GM12801 (cell line): ENCODE results near the gene PPP6R2.

Experiments
- TF ChIP-seq, protein P1 (sequence below): IDR thresholded peaks from one replicate; pipeline ENCODE4 v1.5.1; 2011; ENCODE audit warnings: control low read depth; ENCODE audit not compliant: insufficient read length; ENCODE audit errors: extremely low read depth

PPP6R2 gene

DNA sequence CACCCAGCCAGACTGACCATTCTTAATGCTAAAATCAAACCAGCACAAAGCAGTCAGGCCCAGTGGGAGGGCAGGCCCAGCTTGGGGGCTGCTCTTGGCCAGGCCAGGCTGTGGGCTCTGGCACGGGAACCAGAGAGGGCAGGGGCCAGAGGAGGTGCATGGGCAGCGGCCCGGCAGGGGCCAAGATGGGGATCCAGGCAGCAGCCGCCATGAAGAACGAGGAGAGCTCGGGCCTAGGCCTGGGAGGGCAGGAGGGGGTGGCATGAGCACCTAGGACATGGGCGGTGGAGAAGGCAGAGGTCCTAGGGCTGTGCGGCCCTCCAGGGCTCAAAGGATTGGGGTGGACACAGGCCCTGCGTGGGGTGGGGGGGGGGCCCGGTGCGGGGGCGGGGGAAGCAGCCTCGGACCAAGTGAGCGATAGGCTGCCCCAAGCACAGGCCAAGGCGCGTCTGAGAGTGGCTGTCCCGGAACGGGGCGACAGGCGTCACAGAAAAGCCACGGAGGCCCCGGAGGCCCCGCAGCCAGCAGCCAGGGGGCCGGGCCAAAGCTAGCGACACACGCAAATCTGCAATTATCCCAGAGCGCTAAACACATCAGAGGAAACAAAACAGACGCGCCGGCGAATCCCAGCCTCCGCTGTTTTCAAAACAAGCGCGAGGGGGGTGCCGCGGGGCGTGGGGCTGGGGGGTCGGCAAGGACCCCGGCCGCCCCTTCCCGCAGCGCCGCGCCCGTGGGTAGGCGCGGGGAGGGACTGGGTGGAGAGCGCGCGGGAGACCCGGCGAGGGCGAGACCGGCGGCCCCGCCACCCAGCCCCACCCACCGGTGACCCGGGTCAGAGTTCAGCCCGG, 44.0 kb upstream of the PPP6R2 start:
- TF ChIP-seq, protein P1, sequence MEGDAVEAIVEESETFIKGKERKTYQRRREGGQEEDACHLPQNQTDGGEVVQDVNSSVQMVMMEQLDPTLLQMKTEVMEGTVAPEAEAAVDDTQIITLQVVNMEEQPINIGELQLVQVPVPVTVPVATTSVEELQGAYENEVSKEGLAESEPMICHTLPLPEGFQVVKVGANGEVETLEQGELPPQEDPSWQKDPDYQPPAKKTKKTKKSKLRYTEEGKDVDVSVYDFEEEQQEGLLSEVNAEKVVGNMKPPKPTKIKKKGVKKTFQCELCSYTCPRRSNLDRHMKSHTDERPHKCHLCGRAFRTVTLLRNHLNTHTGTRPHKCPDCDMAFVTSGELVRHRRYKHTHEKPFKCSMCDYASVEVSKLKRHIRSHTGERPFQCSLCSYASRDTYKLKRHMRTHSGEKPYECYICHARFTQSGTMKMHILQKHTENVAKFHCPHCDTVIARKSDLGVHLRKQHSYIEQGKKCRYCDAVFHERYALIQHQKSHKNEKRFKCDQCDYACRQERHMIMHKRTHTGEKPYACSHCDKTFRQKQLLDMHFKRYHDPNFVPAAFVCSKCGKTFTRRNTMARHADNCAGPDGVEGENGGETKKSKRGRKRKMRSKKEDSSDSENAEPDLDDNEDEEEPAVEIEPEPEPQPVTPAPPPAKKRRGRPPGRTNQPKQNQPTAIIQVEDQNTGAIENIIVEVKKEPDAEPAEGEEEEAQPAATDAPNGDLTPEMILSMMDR: no peak

DNA sequence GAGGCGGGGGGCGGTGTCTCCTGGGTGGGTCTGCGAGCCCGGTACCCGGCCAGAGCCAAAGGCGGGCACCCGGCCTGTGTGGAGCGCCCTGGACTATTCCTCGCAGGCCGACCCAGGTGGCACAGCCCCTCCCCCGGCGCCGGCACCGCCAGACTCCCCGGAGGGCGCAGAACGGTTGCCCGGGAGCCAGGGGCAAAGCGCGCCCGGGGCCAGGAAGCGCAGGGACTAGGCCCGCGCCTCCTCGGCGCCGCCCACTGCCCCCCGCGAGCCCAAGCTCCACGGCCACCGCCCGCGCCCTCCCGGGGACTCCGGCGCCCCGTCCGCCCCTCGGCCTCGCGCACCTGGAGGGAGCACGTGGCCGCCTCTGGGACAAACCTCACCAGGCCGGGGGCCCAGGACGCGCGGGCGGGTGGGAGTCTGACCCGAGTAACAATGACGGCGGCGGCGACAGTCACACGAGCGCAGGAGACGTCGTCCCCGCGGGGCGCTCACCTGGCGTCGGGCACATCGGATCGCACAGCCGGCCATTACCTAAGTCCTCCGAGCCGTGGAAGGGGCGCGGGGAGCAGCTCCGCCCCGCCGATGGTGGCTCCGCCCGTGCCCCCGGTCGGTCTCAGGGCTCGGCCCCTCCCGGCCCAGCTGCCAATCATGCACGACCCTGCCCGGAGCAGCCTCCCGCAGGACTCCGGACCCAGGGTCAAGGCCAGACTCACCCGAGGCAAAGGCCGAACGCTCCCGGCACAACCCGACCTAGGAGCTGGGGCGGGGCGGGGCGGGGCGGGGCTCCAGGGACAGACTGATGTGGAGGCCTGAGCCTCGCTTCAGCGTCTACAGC, 43.1 kb upstream of the PPP6R2 start:
- TF ChIP-seq, protein P1: no peak

DNA sequence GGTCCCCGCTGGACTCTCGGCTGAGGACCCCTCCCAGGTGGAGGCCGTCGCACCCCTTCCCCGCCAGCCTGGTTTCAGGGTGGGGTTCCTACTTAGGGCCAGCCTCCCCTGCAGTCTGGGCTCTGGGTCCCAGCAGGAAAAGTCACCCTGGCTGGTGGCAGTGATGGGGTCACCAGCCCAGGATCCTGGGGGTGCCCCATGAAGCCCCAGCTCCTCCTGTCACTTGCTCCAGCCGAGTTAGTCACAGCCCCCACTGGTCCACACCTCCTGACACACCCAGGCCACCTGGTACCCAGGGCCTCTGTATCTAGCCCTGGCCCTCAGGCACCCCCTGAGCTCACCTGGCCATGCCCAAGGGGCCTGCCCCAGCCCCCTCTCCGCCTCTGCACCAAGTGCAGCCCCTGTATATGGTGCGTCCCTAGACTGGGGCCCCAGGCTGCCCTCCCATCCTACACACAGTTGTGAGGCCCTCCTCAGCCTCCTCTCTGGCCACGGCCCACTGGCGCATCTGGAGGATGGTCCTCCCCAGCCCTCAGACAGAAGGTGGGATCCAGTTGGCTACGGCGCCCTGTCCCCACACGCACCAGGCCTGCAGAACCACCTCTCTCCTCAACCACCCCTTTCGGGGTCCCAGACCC, 42.4 kb upstream of the PPP6R2 start:
- TF ChIP-seq, protein P1: no peak

DNA sequence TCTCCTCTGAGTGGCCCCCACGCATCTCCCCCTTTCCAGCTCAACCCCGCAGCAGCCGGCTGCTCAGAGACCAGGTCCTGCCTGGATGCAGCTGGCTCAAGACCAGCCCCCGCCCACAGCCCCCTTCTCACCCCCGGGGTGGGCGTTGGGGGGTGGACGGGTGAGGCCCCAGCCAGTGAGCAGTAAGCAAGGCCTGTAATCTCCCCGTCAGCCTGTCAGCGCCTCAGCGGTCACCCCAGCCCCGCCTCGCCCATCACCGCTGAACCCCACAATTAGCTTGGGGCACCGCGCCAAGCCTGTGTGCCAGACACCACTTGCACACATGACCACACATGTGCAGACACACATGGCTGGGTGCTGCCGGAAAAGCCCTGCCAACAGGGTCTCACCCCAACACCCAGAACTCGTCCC, 41.5 kb upstream of the PPP6R2 start:
- TF ChIP-seq, protein P1: no peak

DNA sequence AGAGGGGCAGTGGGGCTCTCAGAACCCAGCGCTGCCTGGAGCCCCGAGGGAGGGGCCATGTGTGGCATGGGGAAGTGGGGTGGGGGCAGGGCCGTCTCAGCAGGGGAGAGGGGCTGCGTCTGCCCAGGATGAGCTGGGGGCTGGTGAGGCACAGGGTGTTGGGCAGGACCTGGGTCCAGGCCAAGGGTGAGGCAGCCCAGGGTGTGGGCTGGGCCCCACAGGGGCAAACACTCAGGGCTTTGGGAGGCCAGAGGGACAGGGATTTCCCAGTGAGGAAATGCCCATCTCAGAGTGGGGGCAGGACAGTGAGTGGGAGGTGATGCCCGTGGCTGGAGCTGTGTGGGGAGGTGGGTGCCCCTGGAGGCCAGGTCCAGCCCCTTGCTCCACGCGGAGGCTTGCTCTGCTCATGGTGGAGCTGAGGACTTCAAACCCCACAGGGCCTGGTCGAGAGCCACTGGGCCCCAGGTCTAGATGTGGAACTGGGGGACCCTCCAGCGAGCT, 41.0 kb upstream of the PPP6R2 start:
- TF ChIP-seq, protein P1: no peak

DNA sequence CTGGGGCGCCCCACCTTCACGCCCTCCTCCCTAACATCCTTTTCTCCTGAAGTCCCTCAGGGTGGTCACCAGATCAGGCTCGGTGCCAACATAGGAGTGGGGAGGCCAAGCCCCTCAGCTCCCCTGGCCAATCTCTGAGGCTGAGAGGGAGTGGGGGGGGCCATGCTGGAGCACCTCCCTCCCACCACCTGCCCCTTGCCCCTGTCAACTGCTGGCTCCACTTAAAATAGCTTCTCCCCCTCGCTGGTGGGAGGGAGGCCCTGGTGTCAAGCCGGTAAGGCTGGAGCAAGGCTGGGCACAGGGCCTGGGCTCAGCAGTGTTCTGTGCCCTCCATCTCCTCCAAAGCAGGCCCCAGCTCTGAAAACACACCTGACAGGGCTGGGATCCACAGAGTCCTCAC, 40.6 kb upstream of the PPP6R2 start:
- TF ChIP-seq, protein P1: no peak

DNA sequence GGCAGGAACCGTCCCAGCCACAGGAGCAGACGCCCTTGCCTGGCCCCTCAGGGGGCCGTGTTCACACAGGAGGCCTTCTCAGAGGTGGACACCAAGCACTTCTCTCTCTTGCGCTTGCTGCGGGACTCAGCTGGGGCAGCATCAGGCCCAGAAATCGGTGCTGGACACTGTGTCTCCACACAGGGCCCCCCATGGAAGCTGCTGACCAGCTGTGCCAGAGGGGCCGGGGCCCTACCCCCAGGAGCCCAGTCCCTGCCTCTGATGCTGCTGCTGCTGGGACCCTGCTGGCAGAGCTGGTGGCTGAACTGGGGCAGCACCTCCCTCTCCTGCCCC, 39.6 kb upstream of the PPP6R2 start:
- TF ChIP-seq, protein P1: no peak
